Fibroblast of skin of scalp (primary cell): Measurements from ENCODE around the gene HSD17B1.
A peak's percentile ranks its signal among the peaks of the same experiment; 100 is the strongest.

Experiments
- DNase-seq: peaks from one replicate; pipeline ENCODE4 v3.0.0-alpha.2; 2013

HSD17B1 gene

GRCh38 chr17:42568341-42569111 lies 15.8 kb downstream of the HSD17B1 start:
- no peak for DNase-seq

GRCh38 chr17:42571435-42572225 lies 18.9 kb downstream of the HSD17B1 start:
- DNase-seq = no peak

GRCh38 chr17:42573095-42573494 lies 20.4 kb downstream of the HSD17B1 start:
- no peak for DNase-seq

GRCh38 chr17:42574463-42574862 lies 21.7 kb downstream of the HSD17B1 start:
- no peak for DNase-seq

- DNase-seq = no peak
Measured at GRCh38 chr17:42577140-42577531, 24.4 kb downstream of the HSD17B1 start.

GRCh38 chr17:42577532-42578281 lies 25.0 kb downstream of the HSD17B1 start, which contains the start of gene PSMC3IP:
Gene PSMC3IP, minus strand, starts transcription at chr17:42577729. Its CDS starts 43 bp downstream, at chr17:42577686.
- DNase-seq = peak; percentile 93

GRCh38 chr17:42578282-42578869 lies 25.7 kb downstream of the HSD17B1 start:
- DNase-seq = peak; percentile 71

- DNase-seq = no peak
Measured at GRCh38 chr17:42579794-42580551, 27.2 kb downstream of the HSD17B1 start.

- DNase-seq = no peak
Measured at GRCh38 chr17:42581744-42582270, 29.1 kb downstream of the HSD17B1 start.

- no peak for DNase-seq
Measured at GRCh38 chr17:42584880-42585279, 32.2 kb downstream of the HSD17B1 start.

- no peak for DNase-seq
Measured at GRCh38 chr17:42585353-42585752, 32.6 kb downstream of the HSD17B1 start.

- DNase-seq = no peak
Measured at GRCh38 chr17:42586514-42587230, 33.9 kb downstream of the HSD17B1 start.

- no peak for DNase-seq
Measured at GRCh38 chr17:42590886-42591285, 38.2 kb downstream of the HSD17B1 start.

- DNase-seq = no peak
Measured at GRCh38 chr17:42591411-42591810, 38.7 kb downstream of the HSD17B1 start.

- DNase-seq = no peak
Measured at GRCh38 chr17:42596386-42596785, 43.7 kb downstream of the HSD17B1 start.

GRCh38 chr17:42598905-42599304 lies 46.2 kb downstream of the HSD17B1 start:
- DNase-seq = no peak

- no peak for DNase-seq
Measured at GRCh38 chr17:42603318-42603717, 50.6 kb downstream of the HSD17B1 start.
